Stimulated activated CD8-positive, alpha-beta memory T cell treated with anti-CD3 and anti-CD28 coated beads, Interleukin-4, amount 100 ng/mL, for 24 hours (primary cell): ENCODE measurements around the gene LEMD1.

Experiments
- DNase-seq: peaks from one replicate; pipeline ENCODE4 v3.0.0-alpha.2; 2020; ENCODE audit warnings: low read depth

The LEMD1 gene

GRCh38 chr1:205421798-205422197 lies at the start of gene LEMD1:
LEMD1 (minus strand) TSS chr1:205422056; CDS start chr1:205420536, 1,520 bp downstream.
- no peak for DNase-seq

GRCh38 chr1:205470131-205470530 lies 48.3 kb upstream of the LEMD1 start:
- no peak for DNase-seq

DNA sequence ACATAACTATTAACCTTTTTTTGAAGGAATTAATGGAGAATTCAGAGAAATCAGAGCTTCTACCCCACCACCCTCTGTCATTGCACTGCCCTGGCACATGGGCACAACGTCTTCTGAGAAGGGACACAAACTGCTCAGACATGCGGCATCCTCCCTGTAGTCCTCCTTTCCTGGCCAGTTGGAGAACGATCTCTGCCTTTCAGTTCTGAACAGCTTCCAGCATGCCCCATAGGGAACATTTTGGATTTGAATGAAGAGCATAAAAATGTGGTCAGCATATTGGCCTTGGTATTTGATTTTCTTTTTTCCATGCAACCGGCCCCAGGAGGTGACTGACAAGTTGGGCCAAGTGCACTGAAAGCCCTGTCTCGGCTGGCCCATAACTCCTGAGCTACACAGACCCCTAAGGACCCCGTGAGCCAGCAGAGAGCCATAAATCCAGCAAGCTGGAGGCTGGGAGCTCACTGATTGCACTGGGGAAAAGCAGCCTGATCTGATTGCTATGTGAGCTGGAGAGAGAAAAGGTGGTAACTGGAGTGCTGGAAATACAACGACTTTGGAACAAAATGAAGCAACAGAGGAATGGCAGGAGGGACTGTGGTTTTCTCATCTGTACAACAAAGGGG lies 44.9 kb upstream of the LEMD1 start:
- no peak for DNase-seq

DNA sequence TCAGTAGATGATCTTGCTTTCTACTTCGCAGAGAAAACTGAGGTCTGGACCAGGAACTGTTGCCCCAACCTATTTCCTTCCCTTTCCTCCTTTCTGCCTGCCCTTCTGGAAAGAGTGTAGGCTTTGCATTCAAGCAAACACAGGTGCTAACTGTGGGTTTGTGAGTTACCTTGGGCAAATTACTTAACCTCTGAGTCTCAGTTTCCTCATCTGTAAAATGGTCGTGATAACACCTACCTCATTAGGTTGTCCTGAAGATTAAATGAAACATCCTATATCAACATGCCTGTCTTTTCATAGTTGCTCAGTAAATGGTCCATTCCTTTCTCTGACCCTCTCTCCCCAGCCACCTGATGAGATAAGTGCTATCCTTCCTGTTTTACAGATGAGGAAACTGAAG lies 43.5 kb upstream of the LEMD1 start:
- DNase-seq = no peak

DNA sequence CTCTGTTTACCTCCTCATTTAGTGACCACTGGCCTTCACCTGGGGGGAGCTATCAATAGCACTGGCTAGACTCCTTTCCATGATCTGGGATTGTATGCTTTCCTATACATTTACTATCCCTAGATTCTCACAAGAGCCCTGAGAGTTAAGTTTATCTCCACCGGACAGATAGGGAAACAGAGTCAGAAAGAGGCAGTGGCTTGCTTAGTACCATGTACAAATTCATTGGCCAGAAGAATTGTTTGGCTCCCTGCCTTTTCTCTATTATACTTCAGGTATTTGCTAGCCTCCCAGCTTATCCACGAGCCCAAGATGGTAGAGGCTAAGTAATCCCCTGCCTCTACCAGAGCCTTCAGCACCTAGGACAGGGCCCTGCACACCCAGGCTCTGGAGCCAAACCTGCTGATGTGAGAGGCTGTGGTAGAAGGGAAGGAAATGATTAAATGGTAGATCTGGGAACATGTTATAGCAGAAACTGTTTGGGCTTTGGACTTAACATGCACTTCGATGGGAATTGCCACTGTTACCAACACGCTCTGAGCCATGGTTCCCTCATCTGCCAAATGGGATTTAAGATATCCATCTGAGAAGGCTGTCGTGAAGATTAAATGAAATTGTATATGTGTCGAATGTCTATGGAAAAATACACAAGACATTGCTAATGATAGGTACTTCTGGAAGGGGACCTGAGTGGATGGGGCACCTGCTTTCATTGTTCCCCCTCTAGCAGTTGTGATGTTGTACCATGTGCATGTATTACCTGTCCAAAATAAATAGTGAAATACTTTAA lies 37.1 kb upstream of the LEMD1 start:
- no peak for DNase-seq

GRCh38 chr1:205456868-205457745 lies 35.3 kb upstream of the LEMD1 start:
- DNase-seq = no peak

DNA sequence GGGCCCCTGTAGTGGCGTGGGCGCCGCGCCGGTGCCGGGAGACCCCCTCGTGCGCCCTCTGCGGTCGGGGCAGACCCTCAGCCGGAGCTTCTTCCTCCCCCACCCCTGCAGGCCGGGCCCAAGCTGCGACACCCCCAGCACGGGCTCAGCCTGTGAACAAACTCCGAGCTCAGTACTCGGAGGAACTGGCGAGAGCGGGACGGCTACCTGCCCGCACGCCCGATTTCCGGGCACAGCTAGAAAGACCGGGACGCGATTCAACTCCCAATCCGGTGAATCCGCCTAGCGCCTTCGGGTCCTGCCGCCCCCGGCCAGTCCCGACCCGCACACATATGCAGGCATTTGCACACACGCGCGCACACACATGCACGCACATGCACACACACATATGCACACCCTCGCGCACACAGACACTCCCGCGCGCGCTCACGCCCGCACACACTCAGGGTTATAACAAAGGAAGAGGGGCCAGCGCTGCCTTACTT lies 34.6 kb upstream of the LEMD1 start:
- DNase-seq = no peak

- no peak for DNase-seq
Measured at GRCh38 chr1:205455581-205456382, 33.9 kb upstream of the LEMD1 start, which contains the start of gene BLACAT1. BLACAT1 (minus strand) TSS chr1:205456045.

DNA sequence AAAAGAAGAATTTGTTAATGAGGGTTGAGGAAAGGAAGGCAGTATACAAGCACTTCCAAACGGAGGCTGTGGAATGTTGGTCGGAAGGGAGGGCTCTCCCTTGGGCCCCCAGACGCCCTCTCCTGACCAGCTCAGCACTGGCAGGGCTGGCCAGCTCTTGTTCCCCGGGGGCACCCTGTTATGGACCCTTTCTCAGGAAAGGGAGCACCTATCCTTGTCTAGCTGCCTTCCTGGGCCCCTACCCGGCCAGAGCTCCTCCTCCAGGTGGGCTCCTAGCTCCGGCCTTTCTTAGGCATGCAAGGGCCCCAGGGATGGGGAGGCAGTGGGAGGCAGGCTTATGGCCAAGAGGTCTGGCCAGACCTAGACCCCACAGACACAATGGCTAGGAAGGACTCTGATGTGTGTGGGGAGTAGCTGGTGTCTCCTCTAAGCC lies 33.1 kb upstream of the LEMD1 start:
- no peak for DNase-seq

DNA sequence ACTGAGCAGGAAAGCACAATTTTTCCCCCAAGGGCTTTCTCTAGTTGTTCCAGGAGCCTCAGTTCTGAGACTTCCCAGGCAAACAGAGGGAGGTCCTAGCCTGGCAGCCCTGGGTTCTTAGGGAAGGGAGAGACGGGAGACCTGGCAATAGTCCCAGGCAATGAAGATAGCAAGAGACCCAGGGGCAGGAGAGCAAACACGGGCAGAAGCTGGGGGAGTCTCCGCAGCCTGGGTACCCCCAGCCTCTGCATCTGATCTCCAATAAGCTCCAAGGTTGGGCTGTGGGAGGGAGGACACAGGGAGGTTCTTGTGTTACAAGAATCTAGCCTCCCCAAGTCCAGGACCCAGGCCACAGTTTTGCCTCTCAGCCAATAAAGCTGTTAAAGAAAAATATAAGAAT lies 31.6 kb upstream of the LEMD1 start:
- DNase-seq = no peak

DNA sequence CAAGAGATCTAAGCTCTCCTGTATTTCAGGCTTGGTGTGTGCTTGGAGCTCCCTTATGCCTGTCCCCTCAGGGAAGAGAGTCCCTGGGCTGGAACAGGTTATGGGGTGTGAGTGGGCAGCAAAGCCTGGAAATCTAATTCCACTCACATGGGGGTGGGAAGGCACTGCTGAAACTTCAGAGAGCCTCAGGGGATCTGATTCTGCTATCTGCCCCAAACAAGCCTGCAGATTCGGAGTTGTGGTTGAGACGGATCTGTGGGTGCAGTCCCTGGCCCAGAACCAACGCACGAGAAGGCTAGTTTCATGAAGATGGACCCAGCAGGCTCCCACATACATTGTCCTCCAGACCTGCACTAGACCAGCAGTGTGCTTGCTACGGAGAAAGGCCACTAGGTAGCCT lies 31.1 kb upstream of the LEMD1 start:
- no peak for DNase-seq

GRCh38 chr1:205452364-205452763 lies 30.5 kb upstream of the LEMD1 start:
- DNase-seq = no peak

DNA sequence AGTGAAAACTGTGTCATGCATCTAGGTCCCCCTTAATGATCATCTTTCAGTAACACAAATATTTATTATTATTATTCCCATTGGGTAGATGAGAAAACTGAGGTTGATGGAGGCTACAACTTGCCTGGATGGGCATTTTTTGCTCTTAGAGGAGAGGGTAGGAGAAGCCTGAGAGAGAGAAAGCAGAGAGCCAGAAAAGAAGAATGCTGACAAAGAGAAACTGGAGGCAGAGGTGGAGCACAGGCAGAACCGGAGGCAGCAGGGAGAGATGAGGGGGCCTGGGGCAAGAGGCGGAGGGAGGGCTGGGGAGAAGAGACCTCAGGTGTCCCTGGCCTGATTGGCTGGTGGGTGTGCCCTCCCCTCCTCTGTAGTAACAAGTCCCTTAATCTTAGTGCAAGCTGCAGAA lies 29.9 kb upstream of the LEMD1 start:
- no peak for DNase-seq

- no peak for DNase-seq
Measured at GRCh38 chr1:205451202-205451601, 29.3 kb upstream of the LEMD1 start.

- DNase-seq = no peak
Measured at GRCh38 chr1:205450448-205450847, 28.6 kb upstream of the LEMD1 start.

- peak; percentile 37 for DNase-seq
Measured at GRCh38 chr1:205449750-205450443, 28.0 kb upstream of the LEMD1 start.

DNA sequence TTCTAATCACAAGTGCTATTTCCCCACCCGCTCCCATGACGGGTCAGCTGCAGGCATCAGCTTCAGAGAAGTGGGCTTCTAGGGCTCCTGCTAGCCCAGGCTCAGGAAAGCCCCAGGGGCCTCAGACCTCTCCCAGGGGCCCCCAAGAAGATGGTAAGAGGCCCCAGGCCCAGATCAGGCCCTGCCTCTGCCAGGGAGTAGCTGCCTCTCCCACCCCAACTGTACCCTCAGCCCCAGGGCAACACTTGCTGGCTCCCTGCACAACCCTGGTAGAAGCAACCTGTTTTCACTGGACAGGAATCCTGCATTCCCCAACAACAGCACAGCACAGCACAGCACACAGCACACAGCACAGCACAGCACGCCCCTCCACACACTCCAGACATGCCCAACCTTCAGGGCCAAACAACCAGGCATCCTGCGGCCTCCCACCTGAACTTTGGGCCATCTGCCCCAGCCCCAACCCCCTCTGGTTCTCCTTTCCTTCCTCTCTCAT lies 27.4 kb upstream of the LEMD1 start:
- DNase-seq = no peak

- no peak for DNase-seq
Measured at GRCh38 chr1:205448540-205449253, 26.8 kb upstream of the LEMD1 start.

GRCh38 chr1:205447457-205448341 lies 25.8 kb upstream of the LEMD1 start:
- no peak for DNase-seq
